ENCODE data around the gene GIMAP4.
"Not testable (repeated sequence)": the region's sequence is repeated elsewhere in the genome, so short reads cannot be mapped to it uniquely, and the experiment has no call there.

The GIMAP4 gene

GRCh38 chr7:150567871-150568301 lies 696 bp downstream of the GIMAP4 start:
- TF ChIP-seq CTCF (IDR thresholded peaks at IDR 0.05) (no peak), ZFX (IDR thresholded peaks at IDR 0.05; ENCODE audit: borderline replicate concordance) (no peak)
- H3K27ac ChIP-seq: no peak overlapping the region

- TF ChIP-seq CTCF (IDR thresholded peaks at IDR 0.05) (no peak), ZFX (IDR thresholded peaks at IDR 0.05; ENCODE audit: borderline replicate concordance) (no peak)
- H3K27ac ChIP-seq: no peak overlapping the region
Observed at GRCh38 chr7:150568714-150569113, 1.5 kb downstream of the GIMAP4 start.

- TF ChIP-seq ZFX (IDR thresholded peaks at IDR 0.05; ENCODE audit: borderline replicate concordance): no peak
- TF ChIP-seq CTCF (IDR thresholded peaks at IDR 0.05): no peak
- no peak overlapping the region for H3K27ac ChIP-seq
Observed at GRCh38 chr7:150569245-150569955, 2.2 kb downstream of the GIMAP4 start.

DNA sequence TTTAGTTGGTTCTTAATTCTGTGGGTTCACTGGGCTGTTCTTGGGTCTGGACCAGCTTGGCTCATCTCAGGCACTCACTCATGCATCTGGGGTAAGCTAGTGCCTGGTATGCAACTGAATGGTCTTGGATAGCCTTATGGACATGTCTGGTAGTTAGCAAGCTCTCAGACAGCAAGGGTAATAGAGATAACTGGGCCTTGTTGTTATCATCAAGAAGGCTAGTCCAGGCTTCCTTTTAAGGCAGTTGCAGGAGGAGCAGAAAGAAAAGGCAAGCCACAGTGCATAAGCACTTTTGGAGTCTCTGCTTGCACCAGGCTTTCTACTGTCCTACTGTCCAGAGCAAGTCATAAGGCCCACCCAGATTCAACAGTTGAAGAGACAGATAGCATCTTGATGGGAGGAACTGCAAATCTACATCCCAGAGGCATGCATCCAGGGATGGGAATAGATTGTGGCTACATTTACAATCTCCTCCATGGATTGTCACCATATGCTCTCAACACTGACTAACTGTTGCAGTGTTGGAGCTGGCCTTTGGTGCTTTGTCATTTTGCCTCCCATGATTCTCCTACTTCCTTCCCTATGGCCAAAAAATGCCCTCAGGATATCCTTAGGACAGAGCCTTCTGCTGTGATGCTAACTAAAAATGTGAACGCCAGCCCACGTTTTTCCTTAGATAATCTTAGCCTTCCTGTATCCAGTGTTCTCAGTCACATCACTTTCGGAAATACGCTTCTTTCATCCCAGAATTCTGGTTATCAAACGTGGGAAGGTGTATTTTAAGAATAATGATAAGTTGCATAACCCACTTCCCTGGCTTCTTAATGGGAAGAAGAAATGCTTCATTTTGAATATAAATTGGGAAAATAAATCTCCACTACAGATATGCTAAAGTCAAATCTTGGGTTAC lies 3.6 kb downstream of the GIMAP4 start:
- TF ChIP-seq ZFX (IDR thresholded peaks at IDR 0.05; ENCODE audit: borderline replicate concordance) (no peak), CTCF (IDR thresholded peaks at IDR 0.05) (no peak)
- no peak overlapping the region for H3K27ac ChIP-seq

- no peak overlapping the region for H3K27ac ChIP-seq
- TF ChIP-seq CTCF (IDR thresholded peaks at IDR 0.05) (no peak), ZFX (IDR thresholded peaks at IDR 0.05; ENCODE audit: borderline replicate concordance) (no peak)
Observed at GRCh38 chr7:150572496-150572895, 5.3 kb downstream of the GIMAP4 start.

- H3K27ac ChIP-seq: not testable (repeated sequence)
Observed at GRCh38 chr7:150579979-150580637, 12.9 kb downstream of the GIMAP4 start.

- TF ChIP-seq CTCF (IDR thresholded peaks at IDR 0.05) (no peak), ZFX (IDR thresholded peaks at IDR 0.05; ENCODE audit: borderline replicate concordance) (no peak)
- H3K27ac ChIP-seq: no peak overlapping the region
Observed at GRCh38 chr7:150580638-150581394, 13.6 kb downstream of the GIMAP4 start.

Measured in 22Rv1 (cell line).